Measurements from ENCODE around the gene GABBR2. TPM values are rescaled to one million over a fixed set of nuclear protein-coding genes. Genes with fewer than 3 reads are reported as not detected.

GABBR2 gene
- total and polyA plus RNA-seq, 4 donors: 0.39 TPM; not detected in 3

DNA sequence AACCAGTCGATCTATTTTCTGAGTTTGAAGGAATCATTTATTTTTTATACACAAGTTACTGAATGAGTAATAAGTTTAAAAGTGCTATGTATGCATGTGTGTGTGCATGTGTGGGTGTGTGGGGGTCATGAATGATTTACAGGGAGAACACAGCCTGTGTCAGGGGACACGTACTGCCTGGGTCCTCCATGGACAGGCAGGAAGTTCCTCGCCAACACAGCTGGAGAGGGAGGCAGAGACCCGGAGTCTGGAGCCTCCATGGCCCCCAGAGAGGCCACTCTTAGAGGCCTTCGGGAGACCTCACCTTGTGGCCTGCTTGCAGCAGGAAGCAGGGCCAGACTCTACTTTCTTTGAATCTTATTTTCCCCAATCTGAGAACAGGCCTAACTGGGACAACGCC lies 144.7 kb downstream of the GABBR2 start:
- H3K4me1 ChIP-seq (ENCODE audit: control insufficient read depth in 1 of 2, insufficient read depth in 2 of 2, low read length in 2 of 2): no peaks in the 10 kb centered on the region
- ATAC-seq (ENCODE audit: low FRiP score): no peak
- no peaks in the 10 kb centered on the region for H3K9me3 ChIP-seq (ENCODE audit: control insufficient read depth, low read length)
- H3K36me3 ChIP-seq (ENCODE audit: control insufficient read depth in 1 of 2, insufficient read depth in 2 of 2, low read length in 1 of 2): no peaks in the 10 kb centered on the region
- DNase-seq: no peak
- no peak overlapping the region for H3K4me3 ChIP-seq (ENCODE audit: low read length in 2 of 2)
- no peak overlapping the region for H3K27ac ChIP-seq (ENCODE audit: low read depth in 1 of 2, low read length in 2 of 2)
- intact Hi-C loops (cut with DNase I): no loop called here
- WGBS, 2 donors: 91 to 92% methylated on average over 6 of the region's 6 CpGs
- no peaks in the 10 kb centered on the region for H3K27me3 ChIP-seq (ENCODE audit: control insufficient read depth in 1 of 2, insufficient read depth in 2 of 2, low read length in 1 of 2)

DNA sequence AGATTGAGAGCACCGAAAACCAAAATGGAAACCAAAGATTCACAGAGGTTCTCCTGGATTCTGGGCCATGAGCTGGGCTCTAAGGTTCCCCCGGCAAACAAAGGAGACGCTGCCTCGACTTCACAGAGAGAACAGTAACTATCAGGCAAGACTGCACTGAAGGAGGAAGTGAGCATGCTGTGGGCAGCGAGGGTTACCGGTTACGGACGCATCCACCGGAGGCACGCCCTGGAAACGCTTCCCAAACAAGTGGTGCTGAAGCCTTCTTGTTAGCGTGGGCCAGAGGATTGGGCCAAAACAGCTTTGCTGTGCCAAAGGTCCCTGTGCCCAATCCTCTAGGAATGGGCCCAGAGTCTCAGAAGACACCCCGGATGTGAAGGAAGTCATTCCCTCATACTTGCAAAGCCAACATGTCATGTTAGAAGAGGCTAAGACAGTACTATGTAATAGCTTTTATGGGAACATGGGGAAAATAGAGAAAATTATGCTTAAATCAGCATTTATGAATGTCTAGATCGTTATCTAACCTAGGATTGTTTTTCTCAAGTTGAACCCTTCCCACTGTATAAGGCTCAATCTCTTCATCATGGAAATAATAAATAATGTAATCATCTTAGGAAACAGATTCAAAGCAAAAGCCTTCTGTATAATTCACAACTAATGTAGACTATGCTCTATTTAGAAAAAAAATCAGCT lies 145.4 kb downstream of the GABBR2 start:
- WGBS, 2 donors: 87 to 88% methylated on average over 14 of the region's 14 CpGs
- no peaks in the 10 kb centered on the region for H3K4me1 ChIP-seq (ENCODE audit: control insufficient read depth in 1 of 2, insufficient read depth in 2 of 2, low read length in 2 of 2)
- no peaks in the 10 kb centered on the region for H3K27me3 ChIP-seq (ENCODE audit: control insufficient read depth in 1 of 2, insufficient read depth in 2 of 2, low read length in 1 of 2)
- no peak overlapping the region for H3K4me3 ChIP-seq (ENCODE audit: low read length in 2 of 2)
- no peak overlapping the region for H3K27ac ChIP-seq (ENCODE audit: low read depth in 1 of 2, low read length in 2 of 2)
- intact Hi-C loops (cut with DNase I): no loop called here
- ATAC-seq (ENCODE audit: low FRiP score) (no peak), DNase-seq (no peak)
- no peaks in the 10 kb centered on the region for H3K9me3 ChIP-seq (ENCODE audit: control insufficient read depth, low read length)
- H3K36me3 ChIP-seq (ENCODE audit: control insufficient read depth in 1 of 2, insufficient read depth in 2 of 2, low read length in 1 of 2): no peaks in the 10 kb centered on the region

DNA sequence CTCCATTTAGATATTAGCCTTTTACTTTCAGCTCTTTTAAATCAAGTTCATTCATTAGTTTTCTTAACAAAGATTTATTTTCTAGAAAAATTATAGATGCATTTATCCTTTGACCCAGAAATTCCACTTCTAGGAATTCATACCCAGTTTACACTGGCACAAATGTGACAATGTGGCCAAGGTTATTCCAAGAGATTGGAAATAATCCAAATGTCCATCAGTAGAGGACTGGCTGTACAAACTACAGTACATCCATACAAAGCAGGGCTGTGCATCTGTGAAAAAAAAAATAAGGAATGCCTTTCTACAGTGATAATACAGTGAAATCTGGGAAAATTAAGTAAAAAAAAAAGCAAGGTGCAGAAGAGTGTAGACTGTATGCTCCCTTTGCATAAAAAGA lies 149.2 kb downstream of the GABBR2 start:
- Histone ChIP-seq H3K36me3 (ENCODE audit: control insufficient read depth in 1 of 2, insufficient read depth in 2 of 2, low read length in 1 of 2) (no peaks in the 10 kb centered on the region), H3K4me3 (ENCODE audit: low read length in 2 of 2) (no peak overlapping the region), H3K27ac (ENCODE audit: low read depth in 1 of 2, low read length in 2 of 2) (no peak overlapping the region), H3K27me3 (ENCODE audit: control insufficient read depth in 1 of 2, insufficient read depth in 2 of 2, low read length in 1 of 2) (no peaks in the 10 kb centered on the region), H3K9me3 (ENCODE audit: control insufficient read depth, low read length) (no peaks in the 10 kb centered on the region), H3K4me1 (ENCODE audit: control insufficient read depth in 1 of 2, insufficient read depth in 2 of 2, low read length in 2 of 2) (no peaks in the 10 kb centered on the region)
- ATAC-seq (ENCODE audit: low FRiP score) (no peak), DNase-seq (no peak)
- intact Hi-C loops (cut with DNase I): no loop called here

DNA sequence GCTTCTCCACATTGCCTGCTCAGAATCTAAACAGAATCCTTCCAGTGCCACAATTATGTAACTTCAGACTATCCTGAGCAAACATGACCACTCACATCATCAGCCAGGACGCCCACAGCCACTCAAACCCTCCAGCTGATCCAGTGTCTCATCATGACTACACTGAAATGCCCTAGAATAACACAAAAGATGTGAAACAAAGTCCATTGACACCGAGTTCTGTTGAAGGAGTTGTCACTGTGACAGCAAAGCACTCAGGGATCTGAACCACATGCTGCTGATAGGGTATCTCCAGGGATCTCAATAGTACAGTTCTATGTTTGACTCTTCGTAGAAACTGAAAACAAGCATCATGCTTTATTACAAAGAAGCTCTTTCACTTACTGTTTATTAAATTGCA lies 150.2 kb downstream of the GABBR2 start:
- Histone ChIP-seq H3K4me1 (ENCODE audit: control insufficient read depth in 1 of 2, insufficient read depth in 2 of 2, low read length in 2 of 2) (no peaks in the 10 kb centered on the region), H3K36me3 (ENCODE audit: control insufficient read depth in 1 of 2, insufficient read depth in 2 of 2, low read length in 1 of 2) (no peaks in the 10 kb centered on the region), H3K27me3 (ENCODE audit: control insufficient read depth in 1 of 2, insufficient read depth in 2 of 2, low read length in 1 of 2) (no peaks in the 10 kb centered on the region), H3K9me3 (ENCODE audit: control insufficient read depth, low read length) (no peaks in the 10 kb centered on the region), H3K27ac (ENCODE audit: low read depth in 1 of 2, low read length in 2 of 2) (no peak overlapping the region), H3K4me3 (ENCODE audit: low read length in 2 of 2) (no peak overlapping the region)
- no peak for ATAC-seq (ENCODE audit: low FRiP score)
- intact Hi-C loops (cut with DNase I): no loop called here
- 73% methylated on average over 3 of the region's 3 CpGs for WGBS, 2 donors
- DNase-seq: no peak

DNA sequence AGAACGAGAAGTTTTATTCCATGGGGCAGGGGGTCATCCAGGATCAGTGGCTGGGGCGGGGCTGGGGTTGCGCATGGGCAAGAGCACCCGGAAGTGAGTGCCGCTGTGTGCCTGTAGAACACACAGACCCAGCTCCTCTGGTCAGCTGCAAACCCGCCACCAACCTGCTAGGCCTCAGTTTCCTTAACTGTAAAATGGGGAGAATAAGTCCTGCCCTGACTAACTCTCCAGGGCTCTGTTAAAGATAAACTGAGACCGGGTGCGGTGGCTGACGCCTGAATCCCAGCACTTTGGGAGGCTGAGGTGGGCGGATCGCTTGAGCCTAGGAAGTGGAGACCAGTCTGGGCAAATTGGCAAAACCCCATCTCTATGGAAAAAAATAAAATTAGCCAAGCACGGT lies 152.2 kb downstream of the GABBR2 start:
- ATAC-seq (ENCODE audit: low FRiP score) (no peak), DNase-seq (no peak)
- Histone ChIP-seq H3K4me1 (ENCODE audit: control insufficient read depth in 1 of 2, insufficient read depth in 2 of 2, low read length in 2 of 2) (no peaks in the 10 kb centered on the region), H3K4me3 (ENCODE audit: low read length in 2 of 2) (no peak overlapping the region), H3K36me3 (ENCODE audit: control insufficient read depth in 1 of 2, insufficient read depth in 2 of 2, low read length in 1 of 2) (no peaks in the 10 kb centered on the region), H3K27ac (ENCODE audit: low read depth in 1 of 2, low read length in 2 of 2) (no peak overlapping the region), H3K27me3 (ENCODE audit: control insufficient read depth in 1 of 2, insufficient read depth in 2 of 2, low read length in 1 of 2) (no peaks in the 10 kb centered on the region), H3K9me3 (ENCODE audit: control insufficient read depth, low read length) (no peaks in the 10 kb centered on the region)
- 87 to 92% methylated on average over 12 of the region's 12 CpGs for WGBS, 2 donors
- intact Hi-C loops (cut with DNase I): no loop called here

DNA sequence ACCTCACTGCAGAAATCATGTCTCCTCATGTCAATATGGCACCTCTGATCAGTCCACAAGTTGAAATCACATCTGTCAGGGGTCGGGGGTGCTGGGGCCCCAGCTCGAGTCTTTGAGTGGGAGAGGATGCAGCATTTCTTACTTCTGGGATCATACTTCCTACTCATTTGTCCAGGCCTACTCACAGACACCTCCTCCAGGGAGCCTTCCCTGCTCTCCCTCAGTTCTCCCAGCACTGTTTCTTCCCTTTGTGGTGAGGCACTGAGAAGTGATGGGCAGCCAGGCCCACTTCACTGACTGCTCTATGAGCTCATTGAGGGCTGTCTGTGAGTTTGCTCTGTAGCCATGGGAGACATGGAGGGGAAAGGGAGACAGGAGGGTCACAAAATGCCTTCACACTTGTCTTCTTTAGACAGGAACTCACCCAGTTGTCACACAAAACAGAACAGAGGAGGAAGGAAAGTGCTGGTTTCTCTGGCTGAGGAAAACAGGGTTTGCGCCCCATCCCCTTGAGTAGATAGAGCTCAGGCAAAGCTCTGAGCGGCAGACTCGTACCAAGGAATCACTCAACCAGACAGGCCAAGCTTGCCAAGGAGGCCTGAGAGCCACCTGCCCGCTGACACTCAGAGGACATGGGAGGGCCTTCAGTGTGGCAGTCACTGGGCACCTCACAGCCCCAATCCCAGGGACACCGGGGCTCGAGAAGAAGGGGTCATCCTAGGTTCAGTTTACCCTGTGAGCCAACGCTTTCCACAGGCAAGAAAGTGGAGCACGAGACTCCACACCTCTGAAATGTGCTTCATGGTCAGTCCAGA lies 152.9 kb downstream of the GABBR2 start:
- H3K27me3 ChIP-seq (ENCODE audit: control insufficient read depth in 1 of 2, insufficient read depth in 2 of 2, low read length in 1 of 2): no peaks in the 10 kb centered on the region
- no peaks in the 10 kb centered on the region for H3K9me3 ChIP-seq (ENCODE audit: control insufficient read depth, low read length)
- H3K4me3 ChIP-seq (ENCODE audit: low read length in 2 of 2): no peak overlapping the region
- no peak for DNase-seq
- WGBS, 2 donors: 91 to 93% methylated on average over 10 of the region's 10 CpGs
- H3K27ac ChIP-seq (ENCODE audit: low read depth in 1 of 2, low read length in 2 of 2): no peak overlapping the region
- no peak for ATAC-seq (ENCODE audit: low FRiP score)
- no peaks in the 10 kb centered on the region for H3K4me1 ChIP-seq (ENCODE audit: control insufficient read depth in 1 of 2, insufficient read depth in 2 of 2, low read length in 2 of 2)
- no peaks in the 10 kb centered on the region for H3K36me3 ChIP-seq (ENCODE audit: control insufficient read depth in 1 of 2, insufficient read depth in 2 of 2, low read length in 1 of 2)
- intact Hi-C loops (cut with DNase I): no loop called here

DNA sequence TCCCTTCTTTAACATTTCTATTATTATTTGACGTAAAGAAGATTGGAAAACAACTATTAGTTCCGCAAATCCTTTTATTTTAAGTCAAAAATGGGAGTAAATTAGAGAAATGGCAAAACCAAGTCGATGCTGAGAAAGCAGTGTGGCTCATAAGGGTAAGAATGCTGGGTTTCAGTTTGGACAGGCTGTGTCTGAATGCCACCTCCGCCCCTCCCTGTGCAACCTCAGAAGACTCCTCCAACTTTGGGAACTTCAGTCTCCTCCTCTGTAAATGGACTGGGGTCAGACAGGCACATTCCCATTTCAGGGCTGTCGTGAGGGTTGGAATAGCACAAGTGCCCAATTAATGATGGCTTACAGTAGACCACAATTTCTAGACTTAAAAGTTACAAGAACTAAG lies 154.0 kb downstream of the GABBR2 start:
- H3K9me3 ChIP-seq (ENCODE audit: control insufficient read depth, low read length): no peaks in the 10 kb centered on the region
- ATAC-seq (ENCODE audit: low FRiP score): no peak
- 91 to 92% methylated on average over 5 of the region's 5 CpGs for WGBS, 2 donors
- no peak overlapping the region for H3K27ac ChIP-seq (ENCODE audit: low read depth in 1 of 2, low read length in 2 of 2)
- intact Hi-C loops (cut with DNase I): no loop called here
- no peak for DNase-seq
- H3K27me3 ChIP-seq (ENCODE audit: control insufficient read depth in 1 of 2, insufficient read depth in 2 of 2, low read length in 1 of 2): no peaks in the 10 kb centered on the region
- no peaks in the 10 kb centered on the region for H3K36me3 ChIP-seq (ENCODE audit: control insufficient read depth in 1 of 2, insufficient read depth in 2 of 2, low read length in 1 of 2)
- no peaks in the 10 kb centered on the region for H3K4me1 ChIP-seq (ENCODE audit: control insufficient read depth in 1 of 2, insufficient read depth in 2 of 2, low read length in 2 of 2)
- no peak overlapping the region for H3K4me3 ChIP-seq (ENCODE audit: low read length in 2 of 2)

DNA sequence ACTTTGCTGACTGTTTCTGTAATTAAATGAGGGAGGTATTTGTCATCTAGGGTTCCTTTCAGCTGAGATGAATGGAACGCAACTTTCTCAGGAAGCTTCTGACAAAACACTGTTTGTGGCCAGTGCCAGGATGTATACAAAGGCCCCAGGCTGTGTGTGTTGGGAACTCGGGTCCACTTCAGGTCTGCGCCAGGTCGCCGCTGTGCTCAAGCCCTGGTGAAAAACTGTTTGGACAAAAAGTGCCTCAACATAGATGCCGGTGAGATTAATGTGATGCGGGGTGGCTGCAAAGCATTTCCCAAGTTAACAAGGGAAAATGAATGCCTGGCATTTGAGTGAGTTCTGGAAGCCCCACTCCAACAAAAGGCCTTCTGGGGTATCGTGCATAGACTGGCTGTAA lies 156.4 kb downstream of the GABBR2 start:
- Histone ChIP-seq H3K4me1 (ENCODE audit: control insufficient read depth in 1 of 2, insufficient read depth in 2 of 2, low read length in 2 of 2) (no peaks in the 10 kb centered on the region), H3K36me3 (ENCODE audit: control insufficient read depth in 1 of 2, insufficient read depth in 2 of 2, low read length in 1 of 2) (no peaks in the 10 kb centered on the region), H3K27me3 (ENCODE audit: control insufficient read depth in 1 of 2, insufficient read depth in 2 of 2, low read length in 1 of 2) (no peaks in the 10 kb centered on the region), H3K9me3 (ENCODE audit: control insufficient read depth, low read length) (no peaks in the 10 kb centered on the region), H3K4me3 (ENCODE audit: low read length in 2 of 2) (no peak overlapping the region), H3K27ac (ENCODE audit: low read depth in 1 of 2, low read length in 2 of 2) (no peak overlapping the region)
- WGBS, 2 donors: 68 to 74% methylated on average over 8 of the region's 8 CpGs
- no peak for DNase-seq
- intact Hi-C loops (cut with DNase I): no loop called here
- no peak for ATAC-seq (ENCODE audit: low FRiP score)
